Activated CD8-positive, alpha-beta memory T cell treated with anti-CD3 and anti-CD28 coated beads, Interleukin-2, amount 50 U/mL, for 24 hours (primary cell): ENCODE measurements around the gene ERG28.

Experiments used
- DNase-seq: peaks from one replicate; pipeline ENCODE4 v3.0.0-alpha.2; 2020; ENCODE audit errors: extremely low read depth

The ERG28 gene

DNA sequence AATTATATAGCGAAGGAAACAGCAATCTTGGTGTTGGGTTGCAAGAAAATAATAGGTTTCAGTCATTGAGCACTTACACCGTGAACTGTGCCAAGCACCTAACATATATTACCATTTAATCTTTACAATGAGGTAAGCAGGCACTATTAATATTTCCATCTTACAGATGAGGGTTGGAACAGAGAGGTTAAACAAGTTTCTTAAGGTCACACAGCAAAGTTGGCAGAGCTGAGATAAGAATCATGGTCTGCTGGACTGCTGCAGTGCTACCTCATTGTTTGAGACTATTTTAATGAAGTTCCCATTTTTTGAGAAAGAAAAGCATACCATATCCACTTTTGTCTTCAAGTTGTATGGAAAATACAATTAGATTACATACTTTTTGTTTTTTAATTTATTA lies 1.7 kb downstream of the ERG28 start:
- no peak for DNase-seq

DNA sequence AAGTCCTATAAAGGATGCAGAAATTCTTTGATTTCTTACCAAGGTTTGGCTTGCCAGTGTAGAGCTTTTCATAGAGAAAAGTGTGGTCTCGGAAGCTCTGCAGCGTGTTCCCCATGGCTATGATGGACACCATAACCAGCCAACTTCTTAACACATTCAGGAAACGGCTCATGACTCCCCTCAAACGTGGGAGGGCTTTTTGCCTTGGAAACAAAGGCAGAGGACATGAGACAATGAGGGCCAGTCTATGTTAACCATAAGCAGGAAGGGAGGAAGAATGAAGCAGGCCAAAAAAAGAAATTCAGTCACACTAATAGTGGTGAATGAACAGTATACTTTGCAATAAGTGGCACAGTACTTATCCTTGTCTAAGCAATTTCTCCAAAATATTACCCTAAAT lies 3.3 kb downstream of the ERG28 start:
- no peak for DNase-seq

DNA sequence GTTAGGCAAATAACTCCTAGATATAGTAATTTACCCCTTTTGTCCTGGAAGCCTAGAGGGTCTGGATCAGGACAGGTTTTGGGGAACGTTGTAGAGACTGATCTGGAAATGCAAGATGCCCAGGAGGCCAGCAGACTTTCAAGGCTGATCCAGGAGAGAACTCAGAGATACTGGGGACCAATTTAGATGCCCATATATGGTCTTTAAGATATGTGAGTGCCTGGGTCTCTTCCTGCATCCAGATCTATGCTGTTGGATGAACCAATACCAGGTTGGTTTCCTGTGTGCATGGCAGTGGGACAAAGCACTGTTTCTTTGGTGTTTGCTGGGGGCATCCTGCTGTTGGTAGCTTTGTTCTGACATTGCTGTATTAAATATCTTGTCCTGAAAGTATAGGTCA lies 5.4 kb downstream of the ERG28 start:
- no peak for DNase-seq

GRCh38 chr14:75654127-75654732 lies 6.4 kb downstream of the ERG28 start:
- DNase-seq: peak; percentile 49

DNA sequence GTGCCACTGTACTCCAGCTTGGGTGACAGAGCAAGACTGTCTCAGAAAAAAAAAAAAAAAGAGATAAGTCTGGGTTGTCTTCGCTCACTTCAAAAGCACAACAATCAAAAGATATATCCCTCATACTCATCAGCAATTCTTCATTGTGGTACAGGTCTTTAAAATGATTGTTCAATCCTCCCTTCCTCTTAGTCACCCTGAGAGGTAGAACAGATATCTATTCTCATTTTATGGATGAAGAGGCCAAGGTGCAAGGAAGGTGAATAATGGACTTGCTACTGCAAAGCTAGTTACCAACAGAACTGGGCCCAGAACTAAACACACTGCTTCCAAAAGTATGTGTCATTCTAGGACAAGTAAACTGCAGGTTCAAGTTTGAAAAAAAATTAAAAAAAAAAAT lies 7.1 kb downstream of the ERG28 start:
- DNase-seq: no peak

GRCh38 chr14:75650253-75651058 lies 10.2 kb downstream of the ERG28 start:
- DNase-seq: no peak

DNA sequence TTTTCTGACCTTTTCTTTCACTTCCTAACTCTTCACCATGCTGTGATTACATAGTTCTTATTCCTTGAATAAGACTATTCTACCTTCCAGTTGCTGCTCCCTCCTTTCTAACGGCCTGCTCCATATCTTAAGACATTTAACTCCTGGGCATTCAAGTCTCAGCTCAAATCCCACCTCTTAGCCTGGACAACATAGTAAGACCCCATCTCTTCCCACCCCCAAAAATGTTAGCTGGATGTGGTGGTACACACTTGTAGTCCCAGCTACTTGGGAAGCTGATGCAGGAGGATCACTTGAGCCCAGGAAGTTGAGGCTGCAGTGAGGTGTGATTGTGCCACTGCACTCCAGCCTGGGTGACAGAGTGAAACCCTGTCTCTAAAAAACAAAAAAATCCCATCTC lies 10.9 kb downstream of the ERG28 start:
- DNase-seq: no peak

GRCh38 chr14:75649337-75649736 lies 11.3 kb downstream of the ERG28 start:
- DNase-seq: no peak

GRCh38 chr14:75648066-75648838 lies 12.4 kb downstream of the ERG28 start:
- DNase-seq: no peak

DNA sequence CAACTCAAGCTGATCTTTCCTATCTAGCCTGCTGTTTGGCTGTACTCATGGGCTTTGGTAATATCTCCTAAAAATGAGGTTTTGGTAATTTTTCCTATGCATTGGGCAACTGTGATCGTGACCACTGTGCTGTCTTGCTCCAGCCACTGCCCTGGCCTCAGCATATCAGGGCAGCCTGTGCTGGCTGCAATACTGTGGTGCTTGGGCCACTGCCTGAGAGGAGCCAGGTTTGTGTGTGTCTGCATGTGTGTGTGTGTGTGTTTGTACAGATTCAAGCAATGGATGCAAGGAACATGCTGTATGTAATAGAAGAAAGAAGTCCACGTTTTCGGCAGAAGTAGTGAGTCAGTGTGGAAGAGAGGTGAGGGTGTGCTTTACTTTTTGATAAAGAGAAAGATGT lies 13.0 kb downstream of the ERG28 start:
- DNase-seq: no peak

GRCh38 chr14:75646762-75647161 lies 13.9 kb downstream of the ERG28 start:
- DNase-seq: no peak

GRCh38 chr14:75645056-75645455 lies 15.6 kb downstream of the ERG28 start:
- DNase-seq: no peak

- no peak for DNase-seq
Measured at GRCh38 chr14:75643985-75644384, 16.7 kb downstream of the ERG28 start.

DNA sequence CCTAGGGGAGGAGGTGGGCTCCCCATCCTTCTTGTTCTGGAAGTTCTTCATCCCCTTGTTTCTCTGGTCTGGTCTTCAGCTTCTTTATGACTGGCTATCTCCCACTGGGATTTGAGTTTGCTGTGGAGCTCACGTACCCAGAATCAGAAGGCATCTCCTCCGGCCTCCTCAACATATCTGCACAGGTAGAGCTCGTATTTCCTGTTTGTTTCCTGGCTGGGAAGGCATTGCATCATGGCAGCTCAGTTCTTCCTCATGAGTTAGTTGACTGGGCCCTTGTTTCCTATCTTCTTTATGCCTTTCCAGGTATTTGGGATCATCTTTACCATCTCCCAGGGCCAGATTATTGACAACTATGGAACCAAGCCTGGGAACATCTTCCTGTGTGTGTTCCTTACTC lies 19.8 kb downstream of the ERG28 start:
- DNase-seq: no peak

- DNase-seq: no peak
Measured at GRCh38 chr14:75636100-75636692, 24.5 kb downstream of the ERG28 start.

GRCh38 chr14:75634848-75635247 lies 25.8 kb downstream of the ERG28 start:
- DNase-seq: no peak

DNA sequence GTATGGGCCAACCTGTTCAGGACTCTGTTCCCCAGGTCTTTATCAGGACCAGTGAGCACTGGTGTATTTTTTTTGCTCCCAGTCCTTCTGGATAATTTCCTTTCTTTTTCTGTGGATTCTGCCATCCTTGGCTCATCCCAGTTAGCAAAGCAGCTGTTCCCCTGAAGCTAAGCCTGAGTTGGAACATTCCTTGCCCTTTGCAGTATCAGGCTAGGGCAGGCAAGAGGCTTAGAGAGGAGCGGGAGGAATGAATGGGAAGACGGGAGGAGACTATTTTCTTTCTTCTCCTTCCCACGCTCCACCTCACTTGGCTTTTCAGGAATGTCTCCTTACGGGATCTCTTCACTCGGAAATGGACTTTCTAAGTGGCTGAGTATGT lies 29.2 kb downstream of the ERG28 start:
- no peak for DNase-seq

GRCh38 chr14:75630695-75631452 lies 29.8 kb downstream of the ERG28 start:
- DNase-seq: no peak

DNA sequence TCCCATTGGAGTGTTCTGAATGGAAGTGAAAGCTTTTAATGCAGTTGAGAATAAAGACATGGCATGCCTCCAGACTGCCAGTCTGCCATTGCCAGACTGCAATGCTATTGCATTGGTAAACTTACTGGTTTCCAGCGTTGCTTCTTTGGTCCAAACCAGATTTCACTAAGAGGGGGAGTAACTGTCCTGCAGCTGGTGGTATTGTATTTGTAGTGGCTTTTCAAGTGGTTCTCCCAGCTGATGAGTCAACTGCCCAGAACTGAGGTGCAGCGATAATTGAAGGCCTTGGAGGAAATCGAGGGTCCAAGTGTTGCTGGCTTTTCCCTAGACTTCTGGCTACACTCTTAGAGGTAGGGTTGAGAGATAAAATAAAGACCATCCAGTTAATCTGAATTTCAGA lies 31.9 kb downstream of the ERG28 start:
- no peak for DNase-seq

DNA sequence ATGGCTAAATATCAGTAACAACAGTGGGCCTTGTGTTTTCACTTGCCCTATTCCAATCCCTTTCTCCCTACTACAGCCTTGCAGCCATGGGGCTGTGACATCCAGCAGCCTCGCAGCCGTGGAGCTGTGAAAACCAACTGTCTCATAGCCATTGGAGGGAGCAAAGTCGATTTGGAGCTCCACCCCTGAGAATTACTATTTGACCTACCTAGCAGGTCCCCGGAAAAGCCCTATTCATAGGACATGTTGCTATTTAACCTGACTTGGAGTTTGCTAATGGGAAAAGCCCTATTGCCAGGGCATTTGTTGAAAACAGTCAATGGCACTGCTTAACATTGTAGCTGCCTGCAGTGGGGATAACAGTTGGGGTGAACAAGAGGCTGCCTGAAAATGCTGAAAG lies 33.3 kb downstream of the ERG28 start:
- DNase-seq: no peak

DNA sequence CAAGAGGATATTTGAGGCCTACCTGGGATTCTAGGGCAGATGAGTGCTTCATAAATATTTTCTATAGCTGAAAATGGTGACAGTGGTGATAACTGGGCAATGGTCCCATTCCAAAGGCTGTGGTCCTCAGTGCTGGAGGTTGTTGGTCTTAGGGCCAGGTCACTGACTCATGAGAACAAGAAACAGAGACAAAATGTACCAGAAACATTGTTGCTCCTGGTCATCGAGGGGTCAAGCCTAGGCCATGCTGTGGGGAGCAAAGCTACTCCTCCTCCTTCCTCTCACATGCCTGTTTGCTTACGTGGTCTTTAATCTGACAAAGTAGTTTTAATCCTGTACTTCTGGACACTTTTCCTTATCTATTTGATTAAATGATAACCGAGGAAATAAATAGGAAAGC lies 33.8 kb downstream of the ERG28 start:
- DNase-seq: no peak

GRCh38 chr14:75626396-75626795 lies 34.3 kb downstream of the ERG28 start:
- no peak for DNase-seq
